HL-60 (cell line): ENCODE data around the gene S100A8.
A peak's percentile ranks its signal among the peaks of the same experiment; 100 is the strongest.

Source experiments
- CTCF ChIP-seq: IDR thresholded peaks from one replicate; pipeline ENCODE4 v1.5.1; 2011; ENCODE audit warnings: low read length, control low read depth, inconsistent platforms; ENCODE audit not compliant: insufficient read depth
- GABPA ChIP-seq: IDR thresholded peaks from 2 replicates; pipeline ENCODE4 v1.6.1; 2012; ENCODE audit warnings: low read depth
- POLR2AphosphoS5 ChIP-seq: IDR thresholded peaks from 2 replicates; pipeline ENCODE4 v1.6.1; 2012; ENCODE audit warnings: low read depth
- REST ChIP-seq: IDR thresholded peaks from 2 replicates; pipeline ENCODE4 v1.6.1; 2012; ENCODE audit warnings: low read depth; ENCODE audit not compliant: insufficient replicate concordance
- SPI1 ChIP-seq: IDR thresholded peaks from 2 replicates; pipeline ENCODE4 v1.6.1; 2012; ENCODE audit warnings: low read depth, mild to moderate bottlenecking, borderline replicate concordance

GRCh38 chr1:153357076-153357852, 33.6 kb downstream of the S100A8 start:
- TF ChIP-seq POLR2AphosphoS5 (no peak; the same call in 1 of the 2 replicates), CTCF (no peak), GABPA (peak; percentile 8; the same call in 1 of the 2 replicates), REST (peak; percentile 62), SPI1 (peak; percentile 66)
